ENCODE measurements around the gene TMEM203. TPM values are rescaled to one million over a fixed set of nuclear protein-coding genes. Genes with fewer than 3 reads are reported as not detected.

The TMEM203 gene
- total RNA-seq, 1 experiment from 2014 or later: 50.6 TPM

DNA sequence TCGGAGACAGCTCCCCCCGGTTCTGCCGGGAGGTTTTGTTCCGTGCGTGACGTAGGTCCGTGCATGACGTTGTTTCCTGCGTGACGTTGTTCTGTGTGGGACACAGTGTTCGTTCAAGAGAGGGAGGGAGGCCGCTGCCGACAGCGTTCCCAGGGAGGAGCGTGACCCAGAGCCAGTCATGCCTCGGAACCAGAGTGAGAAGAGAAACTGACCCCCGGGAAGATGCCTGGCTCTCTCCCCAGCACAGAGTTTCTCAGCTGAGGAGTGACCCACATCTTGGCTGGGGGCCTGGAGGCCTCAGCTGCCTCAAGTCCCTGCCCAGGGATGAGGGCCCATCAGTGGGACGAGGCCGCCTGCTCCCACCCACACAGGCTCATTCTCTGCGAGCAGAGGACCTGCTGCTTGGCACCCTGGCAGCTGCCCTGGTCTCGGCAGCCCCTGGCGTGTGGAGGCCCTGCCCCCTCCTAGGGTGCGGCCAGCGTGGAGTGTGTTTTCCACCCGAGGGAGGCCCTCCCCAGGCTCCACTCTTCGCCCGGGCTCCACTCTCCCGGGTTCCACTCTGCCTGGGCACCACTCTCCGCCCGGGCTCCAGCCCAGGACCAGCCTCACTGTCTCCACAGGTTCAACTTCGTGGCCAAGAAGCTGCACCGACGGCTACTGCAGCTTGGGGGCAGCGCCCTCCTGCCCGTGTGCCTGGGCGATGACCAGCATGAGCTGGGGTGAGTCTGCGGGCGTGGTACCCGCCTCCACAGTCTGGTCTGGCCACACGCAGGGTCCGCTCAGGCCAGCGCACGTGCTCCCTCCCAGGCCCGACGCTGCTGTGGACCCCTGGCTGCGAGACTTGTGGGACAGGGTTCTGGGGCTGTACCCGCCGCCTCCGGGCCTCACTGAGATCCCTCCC is 8.0 kb upstream of the TMEM203 start:
- Mint-ChIP-seq H3K36me3 (peaks cover 10% of the 10 kb centered on the region; the same call in 1 of the 2 replicates), H3K4me1 (peaks cover 4% of the 10 kb centered on the region; the same call in 1 of the 2 replicates), H3K27ac (no peak overlapping the region), H3K27me3 (ENCODE audit: low read depth) (no peaks in the 10 kb centered on the region), H3K9me3 (no peaks in the 10 kb centered on the region), H3K4me3 (no peak overlapping the region)
- DNase-seq (ENCODE audit: low spot score): no peak
- ATAC-seq: no peak
- TF ChIP-seq, protein P1, sequence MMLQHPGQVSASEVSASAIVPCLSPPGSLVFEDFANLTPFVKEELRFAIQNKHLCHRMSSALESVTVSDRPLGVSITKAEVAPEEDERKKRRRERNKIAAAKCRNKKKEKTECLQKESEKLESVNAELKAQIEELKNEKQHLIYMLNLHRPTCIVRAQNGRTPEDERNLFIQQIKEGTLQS (CRISPR knock-in tag; conservative IDR thresholded peaks at IDR 0.05): no peak
- TF ChIP-seq CREB1 (CRISPR knock-in tag; IDR thresholded peaks at IDR 0.05) (no peak), ZBTB21 (CRISPR knock-in tag; IDR thresholded peaks at IDR 0.05; ENCODE audit: borderline replicate concordance) (no peak), TEAD1 (CRISPR knock-in tag; IDR thresholded peaks at IDR 0.05) (no peak), ZNF396 (CRISPR knock-in tag; IDR thresholded peaks at IDR 0.05; ENCODE audit: borderline replicate concordance) (no peak), NFYB (CRISPR knock-in tag; conservative IDR thresholded peaks at IDR 0.05; ENCODE audit: low read depth) (0 out of 2 replicates have a peak, but pooled peaks have one; percentile 9)
- TF ChIP-seq, protein P2, sequence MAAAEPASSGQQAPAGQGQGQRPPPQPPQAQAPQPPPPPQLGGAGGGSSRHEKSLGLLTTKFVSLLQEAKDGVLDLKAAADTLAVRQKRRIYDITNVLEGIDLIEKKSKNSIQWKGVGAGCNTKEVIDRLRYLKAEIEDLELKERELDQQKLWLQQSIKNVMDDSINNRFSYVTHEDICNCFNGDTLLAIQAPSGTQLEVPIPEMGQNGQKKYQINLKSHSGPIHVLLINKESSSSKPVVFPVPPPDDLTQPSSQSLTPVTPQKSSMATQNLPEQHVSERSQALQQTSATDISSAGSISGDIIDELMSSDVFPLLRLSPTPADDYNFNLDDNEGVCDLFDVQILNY (CRISPR knock-in tag; IDR thresholded peaks at IDR 0.05): no peak
- POLR2A ChIA-PET: interaction anchor here (1.7 kb wide), 1 partner anchor 13 kb away, joined by 7 read pairs; the partner anchor contains the start of gene TPRN
- CTCF ChIA-PET: interaction anchor here (0.6 to 2.8 kb wide), 12 partner anchors 9 to 64 kb away, joined by 3 to 10 read pairs (median 4); partner anchors contain the start of genes RNF208, RNF224 and TPRN

DNA sequence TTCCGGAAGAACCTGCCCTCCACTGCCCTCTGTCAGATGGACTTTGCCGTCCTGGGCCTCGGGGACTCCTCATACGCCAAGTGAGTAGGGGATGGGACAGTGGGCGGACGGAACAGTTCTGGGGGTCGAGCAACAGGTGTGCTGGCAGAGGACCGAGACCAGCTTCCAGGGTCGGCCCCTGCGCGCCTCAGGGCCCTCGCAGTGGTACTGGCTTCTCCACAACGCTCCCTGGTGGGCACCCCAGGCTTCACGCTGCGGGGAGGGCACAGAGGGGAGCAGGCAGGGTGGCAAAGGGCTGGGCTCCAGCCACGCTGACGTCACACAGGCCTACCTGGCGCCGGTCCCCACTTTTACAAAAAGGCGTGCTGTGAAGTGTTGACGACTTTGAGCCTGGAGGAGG is 7.1 kb upstream of the TMEM203 start:
- H3K9me3 Mint-ChIP-seq: no peaks in the 10 kb centered on the region
- H3K4me3 Mint-ChIP-seq: no peak overlapping the region
- no peak for DNase-seq (ENCODE audit: low spot score)
- no peak for TF ChIP-seq NFE2L1 (CRISPR knock-in tag; IDR thresholded peaks at IDR 0.05)
- no peak for TF ChIP-seq SOX15 (CRISPR knock-in tag; IDR thresholded peaks at IDR 0.05)
- TF ChIP-seq, protein P3, sequence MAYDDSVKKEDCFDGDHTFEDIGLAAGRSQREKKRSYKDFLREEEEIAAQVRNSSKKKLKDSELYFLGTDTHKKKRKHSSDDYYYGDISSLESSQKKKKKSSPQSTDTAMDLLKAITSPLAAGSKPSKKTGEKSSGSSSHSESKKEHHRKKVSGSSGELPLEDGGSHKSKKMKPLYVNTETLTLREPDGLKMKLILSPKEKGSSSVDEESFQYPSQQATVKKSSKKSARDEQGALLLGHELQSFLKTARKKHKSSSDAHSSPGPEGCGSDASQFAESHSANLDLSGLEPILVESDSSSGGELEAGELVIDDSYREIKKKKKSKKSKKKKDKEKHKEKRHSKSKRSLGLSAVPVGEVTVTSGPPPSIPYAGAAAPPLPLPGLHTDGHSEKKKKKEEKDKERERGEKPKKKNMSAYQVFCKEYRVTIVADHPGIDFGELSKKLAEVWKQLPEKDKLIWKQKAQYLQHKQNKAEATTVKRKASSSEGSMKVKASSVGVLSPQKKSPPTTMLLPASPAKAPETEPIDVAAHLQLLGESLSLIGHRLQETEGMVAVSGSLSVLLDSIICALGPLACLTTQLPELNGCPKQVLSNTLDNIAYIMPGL (CRISPR knock-in tag; IDR thresholded peaks at IDR 0.05): no peak
- H3K27ac Mint-ChIP-seq: no peak overlapping the region
- CTCF ChIA-PET: interaction anchor here (1.0 to 2.8 kb wide), 4 partner anchors 10 to 36 kb away, joined by 3 to 10 read pairs (median 9); partner anchors contain the start of gene RNF208
- H3K36me3 Mint-ChIP-seq: peaks cover 15% of the 10 kb centered on the region
- no peak for ATAC-seq
- H3K4me1 Mint-ChIP-seq: peaks cover 4% of the 10 kb centered on the region; the same call in 1 of the 2 replicates
- POLR2A ChIA-PET: interaction anchor here (1.7 kb wide), 1 partner anchor 12 kb away, joined by 7 read pairs; the partner anchor contains the start of gene TPRN
- no peaks in the 10 kb centered on the region for H3K27me3 Mint-ChIP-seq (ENCODE audit: low read depth)

DNA sequence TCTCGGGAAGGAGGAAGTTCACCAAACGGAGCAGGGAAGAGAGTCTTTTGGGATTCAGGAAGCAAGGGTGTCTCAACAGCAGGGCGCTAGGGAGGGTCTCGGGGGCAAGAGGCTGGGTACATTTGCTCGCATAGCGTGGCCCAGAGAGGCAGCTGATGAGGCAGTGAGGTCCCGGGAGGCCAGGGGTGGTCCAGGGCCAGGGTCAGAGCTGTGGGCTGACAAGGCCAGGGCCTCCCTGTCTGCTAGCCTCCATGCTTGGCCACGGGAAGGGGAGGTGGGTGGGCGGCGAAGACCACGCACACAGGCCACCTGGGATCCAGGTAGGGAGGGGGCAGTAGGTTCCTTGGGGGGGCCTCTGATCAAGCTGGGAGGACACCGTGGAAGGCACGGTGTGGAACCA is 6.1 kb upstream of the TMEM203 start:
- Mint-ChIP-seq H3K36me3 (peaks cover 25% of the 10 kb centered on the region), H3K27me3 (ENCODE audit: low read depth) (no peaks in the 10 kb centered on the region), H3K27ac (no peak overlapping the region), H3K4me3 (no peak overlapping the region), H3K9me3 (no peaks in the 10 kb centered on the region), H3K4me1 (peaks cover 4% of the 10 kb centered on the region)
- ChIA-PET CTCF (interaction anchor here (1.0 kb wide), 1 partner anchor 11 kb away, joined by 3 read pairs; no protein-coding TSS in a partner anchor), POLR2A (interaction anchor here (0.9 kb wide), 1 partner anchor 11 kb away, joined by 3 read pairs; no protein-coding TSS in a partner anchor)
- DNase-seq (ENCODE audit: low spot score): no peak
- no peak for ATAC-seq
- no peak for TF ChIP-seq SMAD3 (CRISPR knock-in tag; IDR thresholded peaks at IDR 0.05; ENCODE audit: borderline replicate concordance)
- TF ChIP-seq, protein P4, sequence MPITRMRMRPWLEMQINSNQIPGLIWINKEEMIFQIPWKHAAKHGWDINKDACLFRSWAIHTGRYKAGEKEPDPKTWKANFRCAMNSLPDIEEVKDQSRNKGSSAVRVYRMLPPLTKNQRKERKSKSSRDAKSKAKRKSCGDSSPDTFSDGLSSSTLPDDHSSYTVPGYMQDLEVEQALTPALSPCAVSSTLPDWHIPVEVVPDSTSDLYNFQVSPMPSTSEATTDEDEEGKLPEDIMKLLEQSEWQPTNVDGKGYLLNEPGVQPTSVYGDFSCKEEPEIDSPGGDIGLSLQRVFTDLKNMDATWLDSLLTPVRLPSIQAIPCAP (CRISPR knock-in tag; IDR thresholded peaks at IDR 0.05): no peak
- TF ChIP-seq ZNF423 (CRISPR knock-in tag; IDR thresholded peaks at IDR 0.05): no peak
- no peak for TF ChIP-seq TEAD4 (CRISPR knock-in tag; IDR thresholded peaks at IDR 0.05)
- no peak for TF ChIP-seq SOX15 (CRISPR knock-in tag; IDR thresholded peaks at IDR 0.05)
- no peak for TF ChIP-seq ZNF232 (CRISPR knock-in tag; IDR thresholded peaks at IDR 0.05)
- TF ChIP-seq, protein P5, sequence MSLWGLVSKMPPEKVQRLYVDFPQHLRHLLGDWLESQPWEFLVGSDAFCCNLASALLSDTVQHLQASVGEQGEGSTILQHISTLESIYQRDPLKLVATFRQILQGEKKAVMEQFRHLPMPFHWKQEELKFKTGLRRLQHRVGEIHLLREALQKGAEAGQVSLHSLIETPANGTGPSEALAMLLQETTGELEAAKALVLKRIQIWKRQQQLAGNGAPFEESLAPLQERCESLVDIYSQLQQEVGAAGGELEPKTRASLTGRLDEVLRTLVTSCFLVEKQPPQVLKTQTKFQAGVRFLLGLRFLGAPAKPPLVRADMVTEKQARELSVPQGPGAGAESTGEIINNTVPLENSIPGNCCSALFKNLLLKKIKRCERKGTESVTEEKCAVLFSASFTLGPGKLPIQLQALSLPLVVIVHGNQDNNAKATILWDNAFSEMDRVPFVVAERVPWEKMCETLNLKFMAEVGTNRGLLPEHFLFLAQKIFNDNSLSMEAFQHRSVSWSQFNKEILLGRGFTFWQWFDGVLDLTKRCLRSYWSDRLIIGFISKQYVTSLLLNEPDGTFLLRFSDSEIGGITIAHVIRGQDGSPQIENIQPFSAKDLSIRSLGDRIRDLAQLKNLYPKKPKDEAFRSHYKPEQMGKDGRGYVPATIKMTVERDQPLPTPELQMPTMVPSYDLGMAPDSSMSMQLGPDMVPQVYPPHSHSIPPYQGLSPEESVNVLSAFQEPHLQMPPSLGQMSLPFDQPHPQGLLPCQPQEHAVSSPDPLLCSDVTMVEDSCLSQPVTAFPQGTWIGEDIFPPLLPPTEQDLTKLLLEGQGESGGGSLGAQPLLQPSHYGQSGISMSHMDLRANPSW (CRISPR knock-in tag; conservative IDR thresholded peaks at IDR 0.05; ENCODE audit: low read depth): no peak
- no peak for TF ChIP-seq ZNF416 (CRISPR knock-in tag; IDR thresholded peaks at IDR 0.05)
- TF ChIP-seq ZNF121 (CRISPR knock-in tag; IDR thresholded peaks at IDR 0.05): no peak
- no peak for TF ChIP-seq CREM (CRISPR knock-in tag; IDR thresholded peaks at IDR 0.05)
- TF ChIP-seq KAT7 (CRISPR knock-in tag; IDR thresholded peaks at IDR 0.05; ENCODE audit: borderline replicate concordance): no peak
- TF ChIP-seq, protein P6, sequence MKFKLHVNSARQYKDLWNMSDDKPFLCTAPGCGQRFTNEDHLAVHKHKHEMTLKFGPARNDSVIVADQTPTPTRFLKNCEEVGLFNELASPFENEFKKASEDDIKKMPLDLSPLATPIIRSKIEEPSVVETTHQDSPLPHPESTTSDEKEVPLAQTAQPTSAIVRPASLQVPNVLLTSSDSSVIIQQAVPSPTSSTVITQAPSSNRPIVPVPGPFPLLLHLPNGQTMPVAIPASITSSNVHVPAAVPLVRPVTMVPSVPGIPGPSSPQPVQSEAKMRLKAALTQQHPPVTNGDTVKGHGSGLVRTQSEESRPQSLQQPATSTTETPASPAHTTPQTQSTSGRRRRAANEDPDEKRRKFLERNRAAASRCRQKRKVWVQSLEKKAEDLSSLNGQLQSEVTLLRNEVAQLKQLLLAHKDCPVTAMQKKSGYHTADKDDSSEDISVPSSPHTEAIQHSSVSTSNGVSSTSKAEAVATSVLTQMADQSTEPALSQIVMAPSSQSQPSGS (CRISPR knock-in tag; IDR thresholded peaks at IDR 0.05; ENCODE audit: borderline replicate concordance, low read depth): no peak
- TF ChIP-seq, protein P7, sequence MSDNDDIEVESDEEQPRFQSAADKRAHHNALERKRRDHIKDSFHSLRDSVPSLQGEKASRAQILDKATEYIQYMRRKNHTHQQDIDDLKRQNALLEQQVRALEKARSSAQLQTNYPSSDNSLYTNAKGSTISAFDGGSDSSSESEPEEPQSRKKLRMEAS (CRISPR knock-in tag; IDR thresholded peaks at IDR 0.05): no peak
- TF ChIP-seq FOXK1 (CRISPR knock-in tag; IDR thresholded peaks at IDR 0.05): no peak

All from WTC11 (cell line).